ENCODE results near the gene LEP. TPM values are rescaled to one million over a fixed set of nuclear protein-coding genes. Genes with fewer than 3 reads are reported as not detected.

LEP gene
- total RNA-seq, 1 donor from 2014 or later = not detected

DNA sequence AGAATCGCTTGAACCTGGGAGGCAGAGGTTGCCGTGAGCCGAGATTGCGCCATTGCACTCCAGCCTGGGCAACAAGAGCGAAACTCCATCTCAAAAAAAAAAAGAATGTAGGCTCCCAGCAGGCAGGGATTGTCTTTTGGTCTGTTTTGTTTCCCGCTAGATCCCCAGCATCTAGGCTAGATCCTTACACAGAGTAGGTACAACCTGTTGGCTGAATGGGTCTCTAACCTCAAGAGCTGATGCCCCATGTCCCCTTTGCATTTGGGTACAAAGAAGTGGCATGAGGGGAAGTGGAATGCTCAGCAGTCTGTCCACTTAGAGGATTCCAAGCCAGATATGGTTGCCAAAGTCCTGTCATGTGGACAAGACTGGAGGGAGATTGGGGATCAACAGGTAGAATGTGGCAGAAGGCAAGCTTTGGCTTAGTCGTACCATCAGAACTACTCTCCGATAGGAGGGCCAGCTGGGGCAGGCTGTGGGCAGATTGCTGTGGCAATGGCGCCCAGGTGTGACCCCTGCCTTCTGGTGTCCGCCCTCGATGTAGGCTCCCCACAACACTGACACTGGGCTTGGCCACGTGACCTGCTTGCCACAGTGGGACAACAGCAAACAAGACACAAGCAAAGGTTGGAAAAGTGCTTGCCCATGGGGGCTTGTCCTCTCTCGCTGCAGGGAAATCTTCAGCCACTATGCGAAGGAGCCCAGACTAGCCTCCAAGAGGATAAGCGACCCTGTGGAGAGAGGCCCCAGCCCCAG lies 21.4 kb downstream of the LEP start:
- Mint-ChIP-seq H3K36me3 (ENCODE audit: low read depth) (no peaks in the 10 kb centered on the region), H3K27me3 (ENCODE audit: insufficient read depth) (no peaks in the 10 kb centered on the region), H3K4me3 (no peak overlapping the region), H3K27ac (no peak overlapping the region), H3K4me1 (ENCODE audit: low read depth) (no peaks in the 10 kb centered on the region), H3K9me3 (no peaks in the 10 kb centered on the region)
- DNase-seq (ENCODE audit: low spot score) = no peak
- intact Hi-C loops (cut with micrococcal nuclease) = no loop called here

DNA sequence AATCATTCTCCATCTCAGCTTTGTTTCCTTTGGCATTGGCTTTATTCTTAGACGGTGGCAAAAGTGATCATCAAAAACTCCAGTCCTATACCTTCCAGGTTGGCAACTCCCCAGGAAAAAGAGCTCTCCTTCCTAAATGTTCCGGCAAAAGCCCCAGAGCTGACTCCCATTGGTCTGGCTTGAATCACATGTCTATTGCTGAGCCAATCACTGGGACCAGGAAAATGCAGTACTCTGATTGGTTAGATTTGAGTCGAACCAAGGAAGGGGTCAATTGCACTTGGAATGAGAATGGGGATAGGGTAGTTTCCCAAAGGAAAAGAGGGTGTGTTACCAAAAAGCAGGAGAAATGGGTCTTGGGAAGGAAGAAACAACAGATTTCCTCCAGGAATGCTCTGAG lies 22.3 kb downstream of the LEP start:
- DNase-seq (ENCODE audit: low spot score) = no peak
- H3K27ac Mint-ChIP-seq = no peak overlapping the region
- H3K27me3 Mint-ChIP-seq (ENCODE audit: insufficient read depth) = peaks cover 6% of the 10 kb centered on the region
- H3K4me1 Mint-ChIP-seq (ENCODE audit: low read depth) = no peaks in the 10 kb centered on the region
- intact Hi-C loops (cut with micrococcal nuclease) = no loop called here
- H3K36me3 Mint-ChIP-seq (ENCODE audit: low read depth) = no peaks in the 10 kb centered on the region
- no peak overlapping the region for H3K4me3 Mint-ChIP-seq
- no peaks in the 10 kb centered on the region for H3K9me3 Mint-ChIP-seq

DNA sequence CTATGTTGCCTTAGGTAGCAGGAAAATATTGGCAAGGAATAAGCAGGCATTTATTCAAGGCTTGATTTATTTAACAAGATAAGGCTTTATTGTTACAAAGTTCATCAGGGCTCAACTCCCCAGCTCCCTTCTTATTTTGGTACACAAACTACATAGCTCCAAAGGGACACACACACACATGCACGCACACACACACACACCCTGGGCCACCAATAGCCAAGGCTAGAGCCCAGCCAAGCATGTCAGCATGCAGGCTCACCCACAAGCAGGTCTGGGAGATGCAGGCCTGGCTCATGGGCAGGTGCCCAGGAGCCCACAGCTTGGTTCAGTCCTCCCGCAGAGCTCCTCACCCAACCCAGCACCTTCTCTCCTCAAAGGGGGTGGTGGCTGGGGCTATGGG lies 23.4 kb downstream of the LEP start:
- Mint-ChIP-seq H3K4me1 (ENCODE audit: low read depth) (no peaks in the 10 kb centered on the region), H3K36me3 (ENCODE audit: low read depth) (no peaks in the 10 kb centered on the region), H3K9me3 (no peaks in the 10 kb centered on the region), H3K27ac (no peak overlapping the region), H3K4me3 (no peak overlapping the region), H3K27me3 (ENCODE audit: insufficient read depth) (peaks cover 13% of the 10 kb centered on the region)
- no peak for DNase-seq (ENCODE audit: low spot score)
- intact Hi-C loops (cut with micrococcal nuclease) = no loop called here

- Mint-ChIP-seq H3K4me1 (ENCODE audit: low read depth) (no peaks in the 10 kb centered on the region), H3K27ac (no peak overlapping the region), H3K4me3 (no peak overlapping the region), H3K36me3 (ENCODE audit: low read depth) (no peaks in the 10 kb centered on the region), H3K27me3 (ENCODE audit: insufficient read depth) (peaks cover 13% of the 10 kb centered on the region), H3K9me3 (no peaks in the 10 kb centered on the region)
- intact Hi-C loops (cut with micrococcal nuclease) = no loop called here
- no peak for DNase-seq (ENCODE audit: low spot score)
Observed at GRCh38 chr7:128265156-128265905, 24.3 kb downstream of the LEP start.

DNA sequence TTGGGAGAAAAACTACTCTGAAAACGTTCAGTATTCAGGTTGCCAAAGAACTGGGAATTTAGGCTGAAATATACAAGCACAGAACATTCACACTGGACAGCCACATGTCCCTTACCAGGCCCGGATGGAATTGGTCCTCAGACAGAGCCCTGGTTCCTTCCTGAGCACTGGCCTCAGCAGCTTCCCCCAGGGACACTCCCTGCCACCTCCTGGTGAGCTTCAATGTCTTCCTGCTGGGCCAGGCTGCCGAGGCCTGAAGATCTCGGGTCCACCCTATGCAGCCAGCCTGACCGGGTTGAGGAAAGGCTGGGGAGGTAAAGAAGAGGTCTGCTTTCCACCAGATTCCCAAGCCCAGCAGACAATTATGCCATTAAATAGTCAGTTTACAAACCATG lies 24.8 kb downstream of the LEP start:
- intact Hi-C loops (cut with micrococcal nuclease) = no loop called here
- Mint-ChIP-seq H3K9me3 (no peaks in the 10 kb centered on the region), H3K27me3 (ENCODE audit: insufficient read depth) (peaks cover 15% of the 10 kb centered on the region), H3K36me3 (ENCODE audit: low read depth) (no peaks in the 10 kb centered on the region), H3K27ac (no peak overlapping the region), H3K4me1 (ENCODE audit: low read depth) (no peaks in the 10 kb centered on the region), H3K4me3 (no peak overlapping the region)
- DNase-seq (ENCODE audit: low spot score) = no peak

- Mint-ChIP-seq H3K27ac (no peak overlapping the region), H3K27me3 (ENCODE audit: insufficient read depth) (peaks cover 20% of the 10 kb centered on the region), H3K4me1 (ENCODE audit: low read depth) (no peaks in the 10 kb centered on the region), H3K9me3 (no peaks in the 10 kb centered on the region), H3K36me3 (ENCODE audit: low read depth) (no peaks in the 10 kb centered on the region), H3K4me3 (no peak overlapping the region)
- no peak for DNase-seq (ENCODE audit: low spot score)
- intact Hi-C loops (cut with micrococcal nuclease) = no loop called here
Observed at GRCh38 chr7:128266529-128266882, 25.4 kb downstream of the LEP start.

- H3K4me1 Mint-ChIP-seq (ENCODE audit: low read depth) = no peaks in the 10 kb centered on the region
- H3K27ac Mint-ChIP-seq = no peak overlapping the region
Observed at GRCh38 chr7:128266883-128267594, 26.0 kb downstream of the LEP start.

GRCh38 chr7:128267595-128267924 lies 26.5 kb downstream of the LEP start:
- DNase-seq (ENCODE audit: low spot score) = no peak
- H3K4me3 Mint-ChIP-seq = no peak overlapping the region
- H3K27me3 Mint-ChIP-seq (ENCODE audit: insufficient read depth) = peaks cover 23% of the 10 kb centered on the region
- no peak overlapping the region for H3K27ac Mint-ChIP-seq
- intact Hi-C loops (cut with micrococcal nuclease) = no loop called here
- H3K36me3 Mint-ChIP-seq (ENCODE audit: low read depth) = no peaks in the 10 kb centered on the region
- no peaks in the 10 kb centered on the region for H3K9me3 Mint-ChIP-seq
- H3K4me1 Mint-ChIP-seq (ENCODE audit: low read depth) = no peaks in the 10 kb centered on the region

More at GRCh38 chr7:128266883-128267594, 26.0 kb downstream of the LEP start:
- no peaks in the 10 kb centered on the region for H3K9me3 Mint-ChIP-seq
- peaks cover 20% of the 10 kb centered on the region for H3K27me3 Mint-ChIP-seq (ENCODE audit: insufficient read depth)
- intact Hi-C loops (cut with micrococcal nuclease) = no loop called here
- H3K36me3 Mint-ChIP-seq (ENCODE audit: low read depth) = no peaks in the 10 kb centered on the region
- H3K4me3 Mint-ChIP-seq = no peak overlapping the region
- DNase-seq (ENCODE audit: low spot score) = no peak

- H3K27me3 Mint-ChIP-seq (ENCODE audit: insufficient read depth) = peaks cover 29% of the 10 kb centered on the region
- no peaks in the 10 kb centered on the region for H3K4me1 Mint-ChIP-seq (ENCODE audit: low read depth)
- no peaks in the 10 kb centered on the region for H3K36me3 Mint-ChIP-seq (ENCODE audit: low read depth)
- H3K4me3 Mint-ChIP-seq = no peak overlapping the region
- H3K27ac Mint-ChIP-seq = no peak overlapping the region
- intact Hi-C loops (cut with micrococcal nuclease) = no loop called here
- no peak for DNase-seq (ENCODE audit: low spot score)
- no peaks in the 10 kb centered on the region for H3K9me3 Mint-ChIP-seq
Observed at GRCh38 chr7:128268233-128268632, 27.2 kb downstream of the LEP start.

DNA sequence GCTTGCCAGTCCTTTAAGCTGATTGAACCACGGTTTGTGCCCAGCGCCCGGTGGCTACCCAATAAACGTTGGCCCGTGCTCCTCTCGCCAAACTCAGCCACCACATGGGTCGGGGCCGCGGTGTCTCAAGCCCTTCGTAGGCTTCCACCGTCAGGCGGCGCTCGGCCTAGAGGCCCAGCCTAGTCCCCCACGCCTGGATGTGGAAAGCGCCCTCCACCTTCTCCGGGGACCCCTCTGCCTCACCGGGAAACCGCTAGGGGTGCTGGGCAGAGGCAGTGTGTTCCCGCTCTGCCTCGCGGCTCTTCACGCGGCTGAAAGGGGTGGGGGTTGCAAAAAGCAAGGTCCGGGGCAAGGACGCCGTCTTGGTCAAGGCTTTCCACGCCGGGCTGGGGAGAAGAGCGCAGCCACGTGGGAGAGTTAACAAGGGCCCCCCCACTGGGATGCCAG lies 29.8 kb downstream of the LEP start:
- H3K36me3 Mint-ChIP-seq (ENCODE audit: low read depth) = no peaks in the 10 kb centered on the region
- H3K4me3 Mint-ChIP-seq = no peak overlapping the region
- H3K4me1 Mint-ChIP-seq (ENCODE audit: low read depth) = no peaks in the 10 kb centered on the region
- no peak overlapping the region for H3K27ac Mint-ChIP-seq
- peaks cover 29% of the 10 kb centered on the region for H3K27me3 Mint-ChIP-seq (ENCODE audit: insufficient read depth)
- intact Hi-C loops (cut with micrococcal nuclease) = no loop called here
- H3K9me3 Mint-ChIP-seq = no peaks in the 10 kb centered on the region
- no peak for DNase-seq (ENCODE audit: low spot score)

GRCh38 chr7:128271471-128271941 lies 30.4 kb downstream of the LEP start:
- Mint-ChIP-seq H3K4me3 (no peak overlapping the region), H3K27ac (no peak overlapping the region), H3K27me3 (ENCODE audit: insufficient read depth) (peaks cover 33% of the 10 kb centered on the region), H3K4me1 (ENCODE audit: low read depth) (no peaks in the 10 kb centered on the region), H3K36me3 (ENCODE audit: low read depth) (no peaks in the 10 kb centered on the region), H3K9me3 (no peaks in the 10 kb centered on the region)
- no peak for DNase-seq (ENCODE audit: low spot score)
- intact Hi-C loops (cut with micrococcal nuclease) = no loop called here

DNA sequence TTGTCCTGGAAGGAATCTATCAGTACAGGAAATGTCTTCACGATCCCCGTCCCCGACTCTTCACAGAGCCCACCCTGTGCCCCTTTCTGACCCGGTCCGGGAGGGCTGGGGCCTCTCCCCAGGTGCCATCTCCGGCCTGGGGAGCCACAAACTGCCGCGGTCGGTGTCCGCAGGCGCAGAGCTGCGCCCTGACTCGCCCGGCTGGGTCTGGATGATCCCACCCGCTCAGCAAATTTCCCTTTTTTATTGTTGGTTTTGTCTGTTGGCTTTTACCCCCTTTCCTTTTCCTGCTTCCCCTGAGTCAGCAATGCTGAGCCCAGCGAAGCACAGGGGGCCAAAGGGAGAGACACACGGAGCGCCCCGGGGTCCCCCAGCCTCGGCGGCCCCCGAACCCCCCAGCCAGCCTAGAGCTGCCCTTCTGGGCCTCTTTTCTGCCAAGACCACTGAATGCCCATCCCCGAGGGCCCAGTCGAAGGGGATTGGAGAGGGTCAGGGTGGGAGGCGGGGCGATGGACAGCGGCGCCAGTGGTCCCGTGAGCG lies 30.9 kb downstream of the LEP start:
- DNase-seq (ENCODE audit: low spot score) = no peak
- H3K36me3 Mint-ChIP-seq (ENCODE audit: low read depth) = no peaks in the 10 kb centered on the region
- no peaks in the 10 kb centered on the region for H3K9me3 Mint-ChIP-seq
- no peak overlapping the region for H3K27ac Mint-ChIP-seq
- no peaks in the 10 kb centered on the region for H3K4me1 Mint-ChIP-seq (ENCODE audit: low read depth)
- intact Hi-C loops (cut with micrococcal nuclease) = no loop called here
- H3K4me3 Mint-ChIP-seq = no peak overlapping the region
- peaks cover 33% of the 10 kb centered on the region for H3K27me3 Mint-ChIP-seq (ENCODE audit: insufficient read depth)
